ENCODE data around the gene TTC23. TPM values are rescaled to one million over a fixed set of nuclear protein-coding genes. Genes with fewer than 3 reads are reported as not detected.

The TTC23 gene
- total RNA-seq, 2 experiments from 2014 or later = 2.8 to 7.6 TPM

DNA sequence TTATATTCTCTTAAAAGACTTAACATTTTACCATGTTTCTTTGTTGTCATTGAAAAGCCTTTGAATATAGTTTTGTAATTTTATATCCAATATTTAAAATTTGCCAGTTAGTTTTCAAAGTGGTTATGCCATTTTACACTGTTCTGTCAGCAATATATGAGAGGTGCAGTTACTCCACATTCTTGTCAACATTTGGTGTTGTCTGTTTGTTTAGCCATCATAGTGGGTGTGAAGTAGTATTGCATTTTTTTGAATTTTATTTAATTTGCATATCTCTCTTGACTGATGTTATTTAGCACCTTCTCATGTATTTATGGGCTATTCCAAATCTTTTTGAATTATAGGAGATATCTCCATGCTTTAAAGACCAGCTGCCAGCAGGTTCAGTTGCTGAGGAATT is 42.3 kb upstream of the TTC23 start:
- Histone ChIP-seq H2AFZ (ENCODE audit: low read length) (no peak overlapping the region), H3K36me3 (ENCODE audit: insufficient read depth, low read length) (peaks cover 18% of the 10 kb centered on the region; the same call in 1 of the 2 replicates), H3K9me2 (ENCODE audit: insufficient read depth, low read length) (no peaks in the 10 kb centered on the region), H3K4me2 (ENCODE audit: low read length) (no peak overlapping the region), H3K9me3 (ENCODE audit: low read length) (no peaks in the 10 kb centered on the region), H3K27ac (ENCODE audit: low read depth, low read length, poor library complexity, severe bottlenecking) (no peak overlapping the region), H3K79me2 (ENCODE audit: insufficient read depth, low read depth, low read length) (no peaks in the 10 kb centered on the region), H3K4me1 (ENCODE audit: insufficient read depth, low read length, poor library complexity, severe bottlenecking) (no peaks in the 10 kb centered on the region), H4K20me1 (ENCODE audit: insufficient read depth, low read length) (no peaks in the 10 kb centered on the region), H3K4me3 (ENCODE audit: low read depth, low read length, poor library complexity, severe bottlenecking) (no peak overlapping the region)
- ChIA-PET POLR2A (interaction anchor here (0.6 kb wide), 1 partner anchor 10 kb away, joined by 5 read pairs; no protein-coding TSS in a partner anchor), CTCF (ENCODE audit: unreplicated experiment) (no interaction called here)
- no peak for TF ChIP-seq EZH2phosphoT487 (IDR thresholded peaks at IDR 0.05; ENCODE audit: borderline replicate concordance, low read depth, low read length)
- TF ChIP-seq, protein P1, sequence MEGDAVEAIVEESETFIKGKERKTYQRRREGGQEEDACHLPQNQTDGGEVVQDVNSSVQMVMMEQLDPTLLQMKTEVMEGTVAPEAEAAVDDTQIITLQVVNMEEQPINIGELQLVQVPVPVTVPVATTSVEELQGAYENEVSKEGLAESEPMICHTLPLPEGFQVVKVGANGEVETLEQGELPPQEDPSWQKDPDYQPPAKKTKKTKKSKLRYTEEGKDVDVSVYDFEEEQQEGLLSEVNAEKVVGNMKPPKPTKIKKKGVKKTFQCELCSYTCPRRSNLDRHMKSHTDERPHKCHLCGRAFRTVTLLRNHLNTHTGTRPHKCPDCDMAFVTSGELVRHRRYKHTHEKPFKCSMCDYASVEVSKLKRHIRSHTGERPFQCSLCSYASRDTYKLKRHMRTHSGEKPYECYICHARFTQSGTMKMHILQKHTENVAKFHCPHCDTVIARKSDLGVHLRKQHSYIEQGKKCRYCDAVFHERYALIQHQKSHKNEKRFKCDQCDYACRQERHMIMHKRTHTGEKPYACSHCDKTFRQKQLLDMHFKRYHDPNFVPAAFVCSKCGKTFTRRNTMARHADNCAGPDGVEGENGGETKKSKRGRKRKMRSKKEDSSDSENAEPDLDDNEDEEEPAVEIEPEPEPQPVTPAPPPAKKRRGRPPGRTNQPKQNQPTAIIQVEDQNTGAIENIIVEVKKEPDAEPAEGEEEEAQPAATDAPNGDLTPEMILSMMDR (conservative IDR thresholded peaks at IDR 0.05; ENCODE audit: low read length) = no peak
- DNase-seq (ENCODE audit: low spot score) = no peak
- no TSS peak for BruUV-seq (replicated peaks)
- intact Hi-C loops (cut with micrococcal nuclease; ENCODE audit: unreplicated experiment) = no loop called here

DNA sequence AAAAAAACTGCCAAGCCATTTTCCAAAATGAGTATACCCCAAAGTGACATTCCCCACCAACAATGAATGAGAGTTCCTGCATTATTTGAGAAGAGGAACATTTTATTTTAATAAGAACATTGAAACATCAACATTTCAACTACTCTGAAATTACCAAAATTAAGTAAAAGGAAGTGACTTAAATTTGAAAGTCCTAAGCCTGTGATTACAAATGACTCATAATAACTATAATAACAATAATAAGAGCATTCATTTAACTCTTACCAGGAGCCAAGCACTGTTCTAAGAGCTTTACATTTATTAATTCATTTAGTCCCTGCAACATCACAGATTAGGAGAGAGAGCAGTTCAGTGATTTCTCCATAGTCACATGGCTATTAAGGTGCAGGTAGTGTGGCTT is 34.3 kb upstream of the TTC23 start:
- Histone ChIP-seq H3K79me2 (ENCODE audit: insufficient read depth, low read depth, low read length) (no peaks in the 10 kb centered on the region), H3K36me3 (ENCODE audit: insufficient read depth, low read length) (no peaks in the 10 kb centered on the region), H2AFZ (ENCODE audit: low read length) (no peak overlapping the region), H3K27ac (ENCODE audit: low read depth, low read length, poor library complexity, severe bottlenecking) (no peak overlapping the region), H3K4me2 (ENCODE audit: low read length) (no peak overlapping the region), H3K4me3 (ENCODE audit: low read depth, low read length, poor library complexity, severe bottlenecking) (no peak overlapping the region), H3K4me1 (ENCODE audit: insufficient read depth, low read length, poor library complexity, severe bottlenecking) (peaks cover 4% of the 10 kb centered on the region), H3K9me3 (ENCODE audit: low read length) (no peaks in the 10 kb centered on the region), H4K20me1 (ENCODE audit: insufficient read depth, low read length) (no peaks in the 10 kb centered on the region), H3K9me2 (ENCODE audit: insufficient read depth, low read length) (no peaks in the 10 kb centered on the region)
- no peak for DNase-seq (ENCODE audit: low spot score)
- intact Hi-C loops (cut with micrococcal nuclease; ENCODE audit: unreplicated experiment) = no loop called here
- no TSS peak for BruUV-seq (replicated peaks)
- TF ChIP-seq, protein P1 (conservative IDR thresholded peaks at IDR 0.05; ENCODE audit: low read length) = no peak
- TF ChIP-seq EZH2phosphoT487 (IDR thresholded peaks at IDR 0.05; ENCODE audit: borderline replicate concordance, low read depth, low read length) = no peak
- CTCF ChIA-PET (ENCODE audit: unreplicated experiment) = no interaction called here
- POLR2A ChIA-PET = no interaction called here

DNA sequence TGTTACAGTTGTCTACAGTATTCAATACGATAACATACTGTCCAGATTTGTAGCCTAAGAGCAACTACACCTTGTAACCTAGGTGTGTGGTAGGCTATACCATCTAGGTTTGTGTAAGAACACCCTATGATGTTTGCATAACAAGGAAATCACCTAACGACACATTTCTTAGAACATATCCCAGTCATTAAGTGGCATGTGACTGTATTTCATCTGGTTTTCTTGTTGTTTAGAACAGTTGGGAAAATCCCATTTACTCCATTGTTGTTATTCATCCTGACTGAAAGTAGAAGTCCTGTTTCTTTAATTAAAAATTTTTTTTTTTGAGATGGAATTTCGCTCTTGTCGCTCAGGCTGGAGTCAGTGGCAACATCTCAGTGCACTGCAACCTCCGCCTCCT is 33.2 kb upstream of the TTC23 start:
- Histone ChIP-seq H4K20me1 (ENCODE audit: insufficient read depth, low read length) (no peaks in the 10 kb centered on the region), H3K9me3 (ENCODE audit: low read length) (no peaks in the 10 kb centered on the region), H3K27ac (ENCODE audit: low read depth, low read length, poor library complexity, severe bottlenecking) (no peak overlapping the region), H3K79me2 (ENCODE audit: insufficient read depth, low read depth, low read length) (no peaks in the 10 kb centered on the region), H3K4me3 (ENCODE audit: low read depth, low read length, poor library complexity, severe bottlenecking) (no peak overlapping the region), H2AFZ (ENCODE audit: low read length) (no peak overlapping the region), H3K36me3 (ENCODE audit: insufficient read depth, low read length) (no peaks in the 10 kb centered on the region), H3K4me2 (ENCODE audit: low read length) (no peak overlapping the region), H3K4me1 (ENCODE audit: insufficient read depth, low read length, poor library complexity, severe bottlenecking) (peaks cover 4% of the 10 kb centered on the region), H3K9me2 (ENCODE audit: insufficient read depth, low read length) (no peaks in the 10 kb centered on the region)
- CTCF ChIA-PET (ENCODE audit: unreplicated experiment) = no interaction called here
- TF ChIP-seq, protein P1 (conservative IDR thresholded peaks at IDR 0.05; ENCODE audit: low read length) = no peak
- no peak for TF ChIP-seq EZH2phosphoT487 (IDR thresholded peaks at IDR 0.05; ENCODE audit: borderline replicate concordance, low read depth, low read length)
- intact Hi-C loops (cut with micrococcal nuclease; ENCODE audit: unreplicated experiment) = no loop called here
- no peak for DNase-seq (ENCODE audit: low spot score)
- POLR2A ChIA-PET = interaction anchor here (1.1 to 1.7 kb wide), 2 partner anchors 14 to 422 kb away, joined by 3 to 8 read pairs; no protein-coding TSS in a partner anchor
- no TSS peak for BruUV-seq (replicated peaks)
